GM18502 (cell line): ENCODE measurements around the gene LDLRAD3.
"Not testable (repeated sequence)": the region's sequence is repeated elsewhere in the genome, so short reads cannot be mapped to it uniquely, and the experiment has no call there.

ENCODE experiments used
- ATAC-seq: cut with Tn5 transposase; IDR thresholded peaks from one replicate; pipeline ENCODE4 v1.9.1; 2021; ENCODE audit warnings: mild to moderate bottlenecking; ENCODE audit not compliant: unreplicated experiment, poor library complexity

The LDLRAD3 gene

GRCh38 chr11:35943713-35944502, at the start of gene LDLRAD3:
LDLRAD3 (plus strand) TSS chr11:35944062; CDS start chr11:35944099, 37 bp downstream.
- ATAC-seq: peak; percentile 80

- no peak for ATAC-seq
Observed at GRCh38 chr11:35897019-35897418, 46.8 kb upstream of the LDLRAD3 start.

- ATAC-seq: no peak
Observed at GRCh38 chr11:35902961-35903360, 40.9 kb upstream of the LDLRAD3 start.

GRCh38 chr11:35905646-35906276, 38.1 kb upstream of the LDLRAD3 start:
- no peak for ATAC-seq

GRCh38 chr11:35906277-35906661, 37.6 kb upstream of the LDLRAD3 start:
- no peak for ATAC-seq

GRCh38 chr11:35906681-35907080, 37.2 kb upstream of the LDLRAD3 start:
- no peak for ATAC-seq

GRCh38 chr11:35907648-35908431, 36.0 kb upstream of the LDLRAD3 start:
- peak; percentile 88 for ATAC-seq

- ATAC-seq: peak; percentile 23
Observed at GRCh38 chr11:35908432-35908771, 35.5 kb upstream of the LDLRAD3 start.

GRCh38 chr11:35909511-35910265, 34.2 kb upstream of the LDLRAD3 start:
- ATAC-seq: no peak

- no peak for ATAC-seq
Observed at GRCh38 chr11:35911013-35911412, 32.8 kb upstream of the LDLRAD3 start.

GRCh38 chr11:35911616-35912165, 32.2 kb upstream of the LDLRAD3 start:
- no peak for ATAC-seq

- ATAC-seq: not testable (repeated sequence)
Observed at GRCh38 chr11:35912436-35912835, 31.4 kb upstream of the LDLRAD3 start.

GRCh38 chr11:35912883-35913624, 30.8 kb upstream of the LDLRAD3 start:
- ATAC-seq: no peak

GRCh38 chr11:35914816-35915215, 29.0 kb upstream of the LDLRAD3 start:
- no peak for ATAC-seq

GRCh38 chr11:35916270-35916669, 27.6 kb upstream of the LDLRAD3 start:
- no peak for ATAC-seq

GRCh38 chr11:35917676-35918075, 26.2 kb upstream of the LDLRAD3 start:
- ATAC-seq: peak; percentile 59

GRCh38 chr11:35918716-35919115, 25.1 kb upstream of the LDLRAD3 start:
- no peak for ATAC-seq

- no peak for ATAC-seq
Observed at GRCh38 chr11:35919244-35919643, 24.6 kb upstream of the LDLRAD3 start.

GRCh38 chr11:35923452-35923851, 20.4 kb upstream of the LDLRAD3 start:
- ATAC-seq: no peak
